NCI-H82 treated with DMSO at 0.1 percent for 48 hours (cell line): ENCODE results near the gene TRIM66.

ENCODE experiments used
- DNase-seq: peaks from one replicate; lab custom pipeline; 2025; ENCODE audit not compliant: unreplicated experiment; lab: John Stamatoyannopoulos, UW

Gene TRIM66

GRCh38 chr11:8682303-8683114 is at the start of gene TRIM66, which contains the start of gene RPL27A:
Gene TRIM66 (minus strand): TSS chr11:8682665. CDS start chr11:8672274, 10,391 bp downstream.
Gene RPL27A (plus strand): TSS chr11:8682792. CDS start chr11:8682814, 22 bp downstream.
- peak; percentile 78 for DNase-seq

GRCh38 chr11:8731647-8732323 is 49.3 kb upstream of the TRIM66 start:
- no peak for DNase-seq

GRCh38 chr11:8730697-8731020 is 48.2 kb upstream of the TRIM66 start:
- no peak for DNase-seq

- DNase-seq, result no peak
Measured at GRCh38 chr11:8729837-8730696, 47.6 kb upstream of the TRIM66 start.

- DNase-seq, result no peak
Measured at GRCh38 chr11:8729067-8729466, 46.6 kb upstream of the TRIM66 start.

- DNase-seq, result no peak
Measured at GRCh38 chr11:8728563-8728962, 46.1 kb upstream of the TRIM66 start.

GRCh38 chr11:8726395-8726794 is 43.9 kb upstream of the TRIM66 start:
- DNase-seq, result peak; percentile 30

- no peak for DNase-seq
Measured at GRCh38 chr11:8724682-8725081, 42.2 kb upstream of the TRIM66 start.

- DNase-seq, result no peak
Measured at GRCh38 chr11:8723711-8724110, 41.2 kb upstream of the TRIM66 start.

GRCh38 chr11:8722809-8723208 is 40.3 kb upstream of the TRIM66 start:
- no peak for DNase-seq

- DNase-seq, result no peak
Measured at GRCh38 chr11:8721609-8722500, 39.4 kb upstream of the TRIM66 start.

GRCh38 chr11:8720868-8721608 is 38.6 kb upstream of the TRIM66 start:
- peak; percentile 4 for DNase-seq

GRCh38 chr11:8720352-8720751 is 37.9 kb upstream of the TRIM66 start:
- DNase-seq, result no peak

GRCh38 chr11:8719721-8720120 is 37.3 kb upstream of the TRIM66 start:
- no peak for DNase-seq

- DNase-seq, result no peak
Measured at GRCh38 chr11:8719211-8719649, 36.8 kb upstream of the TRIM66 start.

- DNase-seq, result no peak
Measured at GRCh38 chr11:8717876-8718753, 35.6 kb upstream of the TRIM66 start.

GRCh38 chr11:8717544-8717875 is 35.0 kb upstream of the TRIM66 start:
- no peak for DNase-seq

GRCh38 chr11:8715501-8715900 is 33.0 kb upstream of the TRIM66 start:
- DNase-seq, result no peak
